Spleen (tissue), 7 donors: ENCODE data around the gene MEOX2.

ENCODE experiments used
- POLR2A ChIP-seq, 3 donors: fragments of 450-650 bp; IDR thresholded peaks; one replicate each; pipeline ENCODE4 v1.5.1; 2017; ENCODE audit warnings: antibody characterized with exemption in 3 of 3, mild to moderate bottlenecking in 1 of 3
- POLR2AphosphoS5 ChIP-seq, 3 donors: sonication (generic); formaldehyde crosslinking; IDR thresholded peaks; one replicate each; pipeline ENCODE4 v1.5.1; 2017; ENCODE audit warnings: antibody characterized with exemption in 3 of 3
- TF ChIP-seq, protein P1 (sequence below), 11 experiments: fragments of 200-600 bp in 7 of 11; fragments of 450-650 bp in 4 of 11; sonication (generic) in 4 of 11; IDR thresholded peaks in 8 of 11; conservative IDR thresholded peaks in 3 of 11; 1 replicate in 7 of 11; 2 replicates in 4 of 11; pipeline versions ENCODE4 v1.4.0 to v1.8.0; 2016 to 2021; ENCODE audit warnings: antibody characterized with exemption in 11 of 11, inconsistent platforms in 4 of 11, mild to moderate bottlenecking in 1 of 11
- donor health status: DM: no; HTN: no; CAD: no; lungs with moderate emphysema.
- donor health status: DM: no; HTN: no; CAD: no.
- donor health status: DM: no; HTN: no; CAD: no.

DNA sequence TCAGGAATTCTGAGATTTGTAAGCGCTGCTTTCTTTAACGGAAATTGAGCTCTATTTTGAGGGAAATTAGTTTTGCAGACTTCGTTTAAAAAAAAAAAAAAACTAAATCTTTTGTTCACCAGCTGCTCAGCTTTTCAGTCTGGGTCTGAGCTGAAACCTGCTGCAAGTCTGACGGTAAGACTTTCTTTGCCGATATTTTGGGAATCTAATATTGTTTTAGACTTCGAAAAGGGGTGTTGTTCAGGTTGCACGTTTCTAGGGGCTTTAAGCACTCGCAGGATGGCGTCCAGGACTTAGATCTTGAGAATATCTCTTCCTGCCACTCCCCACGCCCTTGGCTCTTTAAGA lies 1.8 kb upstream of the MEOX2 start:
- TF ChIP-seq POLR2A (IDR thresholded peaks at IDR 0.05) = no peak
- TF ChIP-seq, protein P1, sequence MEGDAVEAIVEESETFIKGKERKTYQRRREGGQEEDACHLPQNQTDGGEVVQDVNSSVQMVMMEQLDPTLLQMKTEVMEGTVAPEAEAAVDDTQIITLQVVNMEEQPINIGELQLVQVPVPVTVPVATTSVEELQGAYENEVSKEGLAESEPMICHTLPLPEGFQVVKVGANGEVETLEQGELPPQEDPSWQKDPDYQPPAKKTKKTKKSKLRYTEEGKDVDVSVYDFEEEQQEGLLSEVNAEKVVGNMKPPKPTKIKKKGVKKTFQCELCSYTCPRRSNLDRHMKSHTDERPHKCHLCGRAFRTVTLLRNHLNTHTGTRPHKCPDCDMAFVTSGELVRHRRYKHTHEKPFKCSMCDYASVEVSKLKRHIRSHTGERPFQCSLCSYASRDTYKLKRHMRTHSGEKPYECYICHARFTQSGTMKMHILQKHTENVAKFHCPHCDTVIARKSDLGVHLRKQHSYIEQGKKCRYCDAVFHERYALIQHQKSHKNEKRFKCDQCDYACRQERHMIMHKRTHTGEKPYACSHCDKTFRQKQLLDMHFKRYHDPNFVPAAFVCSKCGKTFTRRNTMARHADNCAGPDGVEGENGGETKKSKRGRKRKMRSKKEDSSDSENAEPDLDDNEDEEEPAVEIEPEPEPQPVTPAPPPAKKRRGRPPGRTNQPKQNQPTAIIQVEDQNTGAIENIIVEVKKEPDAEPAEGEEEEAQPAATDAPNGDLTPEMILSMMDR (IDR thresholded peaks at IDR 0.05 in 8 of 11, conservative IDR thresholded peaks at IDR 0.05 in 3 of 11) = no peak
- TF ChIP-seq POLR2AphosphoS5 (IDR thresholded peaks at IDR 0.05) = no peak
